ENCODE results near the gene DDIAS. TPM values are rescaled to one million over a fixed set of nuclear protein-coding genes. Genes with fewer than 3 reads are reported as not detected.

The DDIAS gene
- total RNA-seq, 1 experiment from 2014 or later, result 17.1 TPM

GRCh38 chr11:82981852-82982251 lies 80.3 kb downstream of the DDIAS start:
- Histone ChIP-seq H3K27me3 (ENCODE audit: insufficient read depth, low read length) (no peaks in the 10 kb centered on the region), H3K27ac (ENCODE audit: low read depth, low read length) (no peak overlapping the region), H4K20me1 (ENCODE audit: insufficient read depth) (no peaks in the 10 kb centered on the region), H3K4me3 (replicated peaks in 1 of 2; ENCODE audit: low read depth in 1 of 2, low read length in 2 of 2) (no peak overlapping the region), H3K9me2 (ENCODE audit: insufficient read depth) (no peaks in the 10 kb centered on the region), H3K36me3 (ENCODE audit: control insufficient read depth in 1 of 2, insufficient read depth in 2 of 2, low read length in 2 of 2) (no peaks in the 10 kb centered on the region), H3K9ac (ENCODE audit: low read length) (no peak overlapping the region), H3K79me2 (ENCODE audit: insufficient read depth, low read length) (no peaks in the 10 kb centered on the region), H2AFZ (ENCODE audit: low read depth, low read length, poor library complexity, severe bottlenecking) (no peak overlapping the region), H3K4me2 (ENCODE audit: low read length) (no peak overlapping the region), H3K4me1 (ENCODE audit: control insufficient read depth in 1 of 2, insufficient read depth in 2 of 2, low read length in 2 of 2) (peaks cover 0 to 17% of the 10 kb centered on the region in 2 experiments; a peak in 2 of 4 replicates), H3K9me3 (ENCODE audit: control insufficient read depth in 1 of 2, insufficient read depth in 1 of 2, low read depth in 1 of 2, low read length in 2 of 2) (no peaks in the 10 kb centered on the region)
- no TSS peak for BruUV-seq (replicated peaks)
- ChIA-PET RAD21 (ENCODE audit: low non-redundant PET in 1 of 2, low total read pairs in 2 of 2, uncharacterized antibody in 2 of 2, unreplicated experiment in 2 of 2) (no interaction called here), POLR2A (no interaction called here), CTCF (no interaction called here)
- ATAC-seq (no peak), DNase-seq (ENCODE audit: low read depth, low spot score) (no peak)
- TF ChIP-seq YY1 (IDR thresholded peaks at IDR 0.05; ENCODE audit: extremely low read depth, insufficient replicate concordance, low read depth, low read length), result no peak
- TF ChIP-seq, protein P1, sequence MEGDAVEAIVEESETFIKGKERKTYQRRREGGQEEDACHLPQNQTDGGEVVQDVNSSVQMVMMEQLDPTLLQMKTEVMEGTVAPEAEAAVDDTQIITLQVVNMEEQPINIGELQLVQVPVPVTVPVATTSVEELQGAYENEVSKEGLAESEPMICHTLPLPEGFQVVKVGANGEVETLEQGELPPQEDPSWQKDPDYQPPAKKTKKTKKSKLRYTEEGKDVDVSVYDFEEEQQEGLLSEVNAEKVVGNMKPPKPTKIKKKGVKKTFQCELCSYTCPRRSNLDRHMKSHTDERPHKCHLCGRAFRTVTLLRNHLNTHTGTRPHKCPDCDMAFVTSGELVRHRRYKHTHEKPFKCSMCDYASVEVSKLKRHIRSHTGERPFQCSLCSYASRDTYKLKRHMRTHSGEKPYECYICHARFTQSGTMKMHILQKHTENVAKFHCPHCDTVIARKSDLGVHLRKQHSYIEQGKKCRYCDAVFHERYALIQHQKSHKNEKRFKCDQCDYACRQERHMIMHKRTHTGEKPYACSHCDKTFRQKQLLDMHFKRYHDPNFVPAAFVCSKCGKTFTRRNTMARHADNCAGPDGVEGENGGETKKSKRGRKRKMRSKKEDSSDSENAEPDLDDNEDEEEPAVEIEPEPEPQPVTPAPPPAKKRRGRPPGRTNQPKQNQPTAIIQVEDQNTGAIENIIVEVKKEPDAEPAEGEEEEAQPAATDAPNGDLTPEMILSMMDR (IDR thresholded peaks at IDR 0.05 in 2 of 3, conservative IDR thresholded peaks at IDR 0.05 in 1 of 3; ENCODE audit: borderline replicate concordance in 1 of 3, insufficient read depth in 1 of 3, low read depth in 2 of 3, low read length in 2 of 3), result no peak
- TF ChIP-seq CBX3 (IDR thresholded peaks at IDR 0.05; ENCODE audit: low read depth), result no peak
- no peak for TF ChIP-seq RAD21 (IDR thresholded peaks at IDR 0.05; ENCODE audit: low read depth)
- TF ChIP-seq EGR1 (IDR thresholded peaks at IDR 0.05; ENCODE audit: low read depth), result no peak
- TF ChIP-seq, protein P2, sequence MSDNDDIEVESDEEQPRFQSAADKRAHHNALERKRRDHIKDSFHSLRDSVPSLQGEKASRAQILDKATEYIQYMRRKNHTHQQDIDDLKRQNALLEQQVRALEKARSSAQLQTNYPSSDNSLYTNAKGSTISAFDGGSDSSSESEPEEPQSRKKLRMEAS (IDR thresholded peaks at IDR 0.05), result no peak
- no peak for TF ChIP-seq ZNF274 (IDR thresholded peaks at IDR 0.05; ENCODE audit: low read depth, low read length)
- TF ChIP-seq, protein P3, sequence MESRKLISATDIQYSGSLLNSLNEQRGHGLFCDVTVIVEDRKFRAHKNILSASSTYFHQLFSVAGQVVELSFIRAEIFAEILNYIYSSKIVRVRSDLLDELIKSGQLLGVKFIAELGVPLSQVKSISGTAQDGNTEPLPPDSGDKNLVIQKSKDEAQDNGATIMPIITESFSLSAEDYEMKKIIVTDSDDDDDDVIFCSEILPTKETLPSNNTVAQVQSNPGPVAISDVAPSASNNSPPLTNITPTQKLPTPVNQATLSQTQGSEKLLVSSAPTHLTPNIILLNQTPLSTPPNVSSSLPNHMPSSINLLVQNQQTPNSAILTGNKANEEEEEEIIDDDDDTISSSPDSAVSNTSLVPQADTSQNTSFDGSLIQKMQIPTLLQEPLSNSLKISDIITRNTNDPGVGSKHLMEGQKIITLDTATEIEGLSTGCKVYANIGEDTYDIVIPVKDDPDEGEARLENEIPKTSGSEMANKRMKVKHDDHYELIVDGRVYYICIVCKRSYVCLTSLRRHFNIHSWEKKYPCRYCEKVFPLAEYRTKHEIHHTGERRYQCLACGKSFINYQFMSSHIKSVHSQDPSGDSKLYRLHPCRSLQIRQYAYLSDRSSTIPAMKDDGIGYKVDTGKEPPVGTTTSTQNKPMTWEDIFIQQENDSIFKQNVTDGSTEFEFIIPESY (IDR thresholded peaks at IDR 0.05; ENCODE audit: extremely low read depth, insufficient replicate concordance, low read length), result no peak
- no peak for TF ChIP-seq FOSL1 (IDR thresholded peaks at IDR 0.05; ENCODE audit: low read depth)
- TF ChIP-seq SIN3A (IDR thresholded peaks at IDR 0.05; ENCODE audit: low read depth), result no peak
- TF ChIP-seq SRF (IDR thresholded peaks at IDR 0.05; ENCODE audit: low read depth), result no peak
- TF ChIP-seq CEBPB (IDR thresholded peaks at IDR 0.05; ENCODE audit: low read depth), result no peak
- no peak for TF ChIP-seq POLR2AphosphoS5 (IDR thresholded peaks at IDR 0.05; ENCODE audit: low read depth, low read length)
- TF ChIP-seq ATF3 (IDR thresholded peaks at IDR 0.05), result no peak
- intact Hi-C loops (cut with micrococcal nuclease), result no loop called here

Other genes starting within 250 kb of the DDIAS start
- gene FAM181B, start 167.9 kb upstream of the DDIAS start, total RNA-seq (2021; ENCODE audit: unreplicated experiment), result not detected
- gene PRCP, start 1.3 kb upstream of the DDIAS start, total RNA-seq (2021; ENCODE audit: unreplicated experiment), result 50.0 TPM
- gene RAB30, start 170.2 kb downstream of the DDIAS start, total RNA-seq (2021; ENCODE audit: unreplicated experiment), result 5.7 TPM

All from HCT116 (cell line).